Spleen (tissue), 11 donors: ENCODE data around the gene NACAD. TPM values are rescaled to one million over a fixed set of nuclear protein-coding genes. Genes with fewer than 3 reads are reported as not detected.

Experiments used
- DNase-seq: peaks from one replicate; pipeline ENCODE4 v3.0.0-alpha.2; 2020
- H3K27ac ChIP-seq, 8 donors: fragments of 200-600 bp; sonication (generic) in 7 of 8; 1 replicate in 4 of 8; 2 replicates in 4 of 8; pipeline versions ENCODE4 v1.5.0 to v1.8.0; 2016 to 2021; ENCODE audit warnings: inconsistent platforms in 4 of 8, mild to moderate bottlenecking in 4 of 8, moderate library complexity in 1 of 8
- H3K27me3 ChIP-seq, 7 donors: fragments of 200-600 bp; sonication (generic) in 6 of 7; replicated peaks in 1 of 7; 1 replicate in 4 of 7; 2 replicates in 3 of 7; pipeline versions ENCODE4 v1.5.0 to v1.8.0; 2016 to 2021; ENCODE audit warnings: inconsistent platforms in 3 of 7, mild to moderate bottlenecking in 1 of 7
- H3K36me3 ChIP-seq, 6 donors: fragments of 200-600 bp; sonication (generic) in 5 of 6; 1 replicate in 4 of 6; 2 replicates in 2 of 6; pipeline versions ENCODE4 v1.5.0 to v1.8.0; 2016 to 2021; ENCODE audit warnings: inconsistent platforms in 2 of 6
- H3K4me1 ChIP-seq, 6 donors: fragments of 200-600 bp; sonication (generic) in 5 of 6; 1 replicate in 3 of 6; 2 replicates in 3 of 6; pipeline versions ENCODE4 v1.5.0 to v1.8.0; 2016 to 2021; ENCODE audit warnings: inconsistent platforms in 3 of 6
- H3K4me3 ChIP-seq, 8 donors: fragments of 200-600 bp; sonication (generic) in 7 of 8; 1 replicate in 4 of 8; 2 replicates in 4 of 8; pipeline versions ENCODE4 v1.5.0 to v1.8.0; 2016 to 2021; ENCODE audit warnings: inconsistent platforms in 4 of 8, mild to moderate bottlenecking in 4 of 8, moderate library complexity in 2 of 8
- H3K9me3 ChIP-seq, 8 donors: fragments of 200-600 bp; sonication (generic) in 7 of 8; 1 replicate in 4 of 8; 2 replicates in 4 of 8; pipeline versions ENCODE4 v1.5.0 to v1.8.0; 2016 to 2021; ENCODE audit warnings: inconsistent platforms in 4 of 8
- CTCF ChIP-seq, 11 experiments: fragments of 200-600 bp in 7 of 11; fragments of 450-650 bp in 4 of 11; sonication (generic) in 4 of 11; IDR thresholded peaks in 8 of 11; conservative IDR thresholded peaks in 3 of 11; 1 replicate in 7 of 11; 2 replicates in 4 of 11; pipeline versions ENCODE4 v1.4.0 to v1.8.0; 2016 to 2021; ENCODE audit warnings: antibody characterized with exemption in 11 of 11, inconsistent platforms in 4 of 11, mild to moderate bottlenecking in 1 of 11
- POLR2A ChIP-seq, 3 donors: fragments of 450-650 bp; IDR thresholded peaks; one replicate each; pipeline ENCODE4 v1.5.1; 2017; ENCODE audit warnings: antibody characterized with exemption in 3 of 3, mild to moderate bottlenecking in 1 of 3
- POLR2AphosphoS5 ChIP-seq, 3 donors: sonication (generic); formaldehyde crosslinking; IDR thresholded peaks; one replicate each; pipeline ENCODE4 v1.5.1; 2017; ENCODE audit warnings: antibody characterized with exemption in 3 of 3
- WGBS, 5 donors: extraction: QIAGEN DNeasy Blood & Tissue Kit in 3 of 5; methylation state at CpG; one replicate each; pipeline versions ENCODE4 v1.1.5 to v1.1.7; 2013 to 2018; 5-methylcytosine and 5-hydroxymethylcytosine counted together
- intact Hi-C: fragments of 100-400 bp; cut with DNase I; formaldehyde crosslinking; loops from one replicate; pipeline ENCODE4 v1.15.0; 2023; ENCODE audit warnings: low total_unique reads
- polyA plus RNA-seq, 3 donors: library from polyadenylated mRNA; stranded (reverse); fragments of 200-250 nt; gene quantifications; one replicate each; pipeline ENCODE4 v1.2.1, GENCODE V29; 2013
- total RNA-seq, 7 donors: library from RNA; depleted of rRNA in 3 of 7; stranded (reverse); fragments of >200 nt in 3 of 7; fragmentation: NEBNext Ultra II Directional in 4 of 7; extraction: Animal tissue kit (Norgen Biotek cat#: 25700) in 4 of 7; gene quantifications; one replicate each; pipeline versions ENCODE4 v1.1.0 to v1.2.1, GENCODE V29; 2016 to 2021
- donor health status: healthy with polysubstance abuse.
- donor health status: DM: no; HTN: no; CAD: no; lungs with moderate emphysema.
- donor health status: DM: no; HTN: no; CAD: no.
- donor health status: Bipolar disorder and iron deficiency.
- donor health status: healthy.
- donor health status: DM: no; HTN: no; CAD: no.
- donor health status: DM: yes; HTN: yes; CAD: no.

NACAD gene
- total and polyA plus RNA-seq, 10 donors, result 0.30 to 6.2 (median 1.7) TPM

GRCh38 chr7:45119550-45119949 lies 30.8 kb upstream of the NACAD start:
- TF ChIP-seq CTCF (IDR thresholded peaks at IDR 0.05 in 8 of 11, conservative IDR thresholded peaks at IDR 0.05 in 3 of 11) (no peak), POLR2AphosphoS5 (IDR thresholded peaks at IDR 0.05) (no peak), POLR2A (IDR thresholded peaks at IDR 0.05) (no peak)
- no peak for DNase-seq
- Histone ChIP-seq H3K36me3 (no peaks in the 10 kb centered on the region), H3K27ac (no peak overlapping the region), H3K4me1 (peaks cover 4 to 17% (median 9%) of the 10 kb centered on the region in 6 donors), H3K9me3 (peaks cover 0 to 5% (median 0%) of the 10 kb centered on the region in 8 donors), H3K4me3 (no peak overlapping the region), H3K27me3 (no peaks in the 10 kb centered on the region)
- 90 to 97% (median 92%) methylated on average over 3 of the region's 3 CpGs for WGBS, 5 donors
- intact Hi-C loops, result loop anchor here (10.0 kb wide), 1 partner anchor 115 kb away; the partner anchor contains the start of gene CCM2

GRCh38 chr7:45118889-45119331 lies 30.1 kb upstream of the NACAD start:
- intact Hi-C loops, result loop anchor here (10.0 kb wide), 1 partner anchor 114 kb away; the partner anchor contains the start of gene CCM2
- no peak for TF ChIP-seq POLR2AphosphoS5 (IDR thresholded peaks at IDR 0.05)
- no peak for TF ChIP-seq POLR2A (IDR thresholded peaks at IDR 0.05)
- TF ChIP-seq CTCF (IDR thresholded peaks at IDR 0.05 in 8 of 11, conservative IDR thresholded peaks at IDR 0.05 in 3 of 11), result no peak
- Histone ChIP-seq H3K9me3 (peaks cover 0 to 5% (median 0%) of the 10 kb centered on the region in 8 donors), H3K27ac (no peak overlapping the region), H3K4me3 (no peak overlapping the region), H3K27me3 (no peaks in the 10 kb centered on the region), H3K36me3 (no peaks in the 10 kb centered on the region), H3K4me1 (peaks cover 4 to 16% (median 9%) of the 10 kb centered on the region in 6 donors)
- DNase-seq, result no peak
- 67 to 92% (median 82%) methylated on average over 1 to 3 of the region's 3 CpGs for WGBS, 5 donors

- intact Hi-C loops, result loop anchor here (10.0 kb wide), 1 partner anchor 113 kb away; the partner anchor contains the start of gene CCM2
- H3K4me3 ChIP-seq, result no peak overlapping the region
- peaks cover 4 to 9% (median 7%) of the 10 kb centered on the region in 6 donors for H3K4me1 ChIP-seq
- H3K36me3 ChIP-seq, result no peaks in the 10 kb centered on the region
- TF ChIP-seq POLR2AphosphoS5 (IDR thresholded peaks at IDR 0.05) (no peak), CTCF (IDR thresholded peaks at IDR 0.05 in 8 of 11, conservative IDR thresholded peaks at IDR 0.05 in 3 of 11) (no peak), POLR2A (IDR thresholded peaks at IDR 0.05) (no peak)
- WGBS, 5 donors, result 70 to 85% (median 84%) methylated on average over 4 of the region's 4 CpGs
- H3K27me3 ChIP-seq, result no peaks in the 10 kb centered on the region
- peaks cover 0 to 5% (median 0%) of the 10 kb centered on the region in 8 donors for H3K9me3 ChIP-seq
- peak; percentile 4 for DNase-seq
- H3K27ac ChIP-seq, result no peak overlapping the region
Measured at GRCh38 chr7:45118292-45118691, 29.5 kb upstream of the NACAD start.

GRCh38 chr7:45117582-45117981 lies 28.8 kb upstream of the NACAD start:
- no peak overlapping the region for H3K4me3 ChIP-seq
- intact Hi-C loops, result loop anchor here (10.0 kb wide), 1 partner anchor 113 kb away; the partner anchor contains the start of gene CCM2
- no peaks in the 10 kb centered on the region for H3K27me3 ChIP-seq
- H3K4me1 ChIP-seq, result peaks cover under 1 to 5% (median 1%) of the 10 kb centered on the region in 6 donors
- H3K36me3 ChIP-seq, result no peaks in the 10 kb centered on the region
- H3K9me3 ChIP-seq, result peaks cover 0 to 5% (median 0%) of the 10 kb centered on the region in 8 donors
- no peak overlapping the region for H3K27ac ChIP-seq
- peak; percentile 20 for DNase-seq
- TF ChIP-seq CTCF (IDR thresholded peaks at IDR 0.05 in 8 of 11, conservative IDR thresholded peaks at IDR 0.05 in 3 of 11), result no peak
- no peak for TF ChIP-seq POLR2AphosphoS5 (IDR thresholded peaks at IDR 0.05)
- TF ChIP-seq POLR2A (IDR thresholded peaks at IDR 0.05), result no peak
- WGBS, 5 donors, result 70 to 92% (median 89%) methylated on average over 4 of the region's 4 CpGs
